Measurements from ENCODE around the gene DNAJA3. TPM values are rescaled to one million over a fixed set of nuclear protein-coding genes. Genes with fewer than 3 reads are reported as not detected.

Gene DNAJA3
- total and polyA plus RNA-seq, 2 of the 4 experiments (the other 2 are of a cell fraction) = 38.0 to 40.2 TPM

DNA sequence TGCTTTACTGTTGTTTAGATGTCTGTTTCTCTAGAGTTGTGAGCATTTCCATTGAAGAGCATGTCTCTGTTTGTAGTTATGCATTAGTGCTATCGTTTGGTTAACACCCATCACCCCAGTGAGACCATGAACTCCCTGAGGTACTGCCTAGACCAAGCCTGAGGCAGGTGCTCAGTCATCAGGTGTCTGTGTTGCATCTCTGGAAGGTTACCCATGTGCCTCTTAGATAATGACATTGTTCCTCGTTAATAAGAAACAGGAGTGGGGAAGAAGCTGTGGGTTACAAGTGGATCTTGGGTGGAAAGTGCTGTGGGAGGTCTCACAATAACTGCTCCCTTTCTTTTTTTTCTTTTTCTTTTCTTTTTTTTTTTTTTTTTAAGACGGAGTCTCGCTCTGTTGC is 18.3 kb downstream of the DNAJA3 start:
- H3K56ac ChIP-seq (ENCODE audit: extremely low read depth, insufficient read depth, low read length) = no peak overlapping the region
- H2BK15ac ChIP-seq (ENCODE audit: low read depth, low read length) = no peak overlapping the region
- H3K23ac ChIP-seq (ENCODE audit: low read depth, low read length) = no peak overlapping the region
- H2BK20ac ChIP-seq (ENCODE audit: low read depth, low read length) = no peak overlapping the region
- no peak for ATAC-seq (ENCODE audit: low read depth)
- no peaks in the 10 kb centered on the region for H3K27me3 ChIP-seq (ENCODE audit: control insufficient read depth, insufficient read depth, low read length)
- H4K5ac ChIP-seq (ENCODE audit: low read depth, low read length) = no peak overlapping the region
- H3K9me3 ChIP-seq (ENCODE audit: control insufficient read depth, insufficient read depth, low read length) = no peaks in the 10 kb centered on the region
- no peak overlapping the region for H2AFZ ChIP-seq (replicated peaks; ENCODE audit: low read length, poor library complexity)
- no peak overlapping the region for H3K4me2 ChIP-seq (ENCODE audit: low read depth, low read length)
- H3K79me1 ChIP-seq (ENCODE audit: low read depth in 1 of 2, low read length in 2 of 2) = peaks cover 9 to 11% of the 10 kb centered on the region in 2 experiments; a peak in 2 of 4 replicates
- H4K20me1 ChIP-seq (ENCODE audit: insufficient read depth, low read length) = no peaks in the 10 kb centered on the region
- intact Hi-C loops (cut with micrococcal nuclease) = no loop called here
- CTCF ChIA-PET = no interaction called here
- no TSS peak for BruUV-seq (replicated peaks)
- no peak overlapping the region for H3K18ac ChIP-seq (ENCODE audit: low read depth, low read length)
- dilution Hi-C loops (cut with HindIII; ENCODE audit: low sequenced_read_pairs, unreplicated experiment) = no loop called here
- WGBS, 2 experiments (ENCODE audit: extremely low coverage in 2 of 2, insufficient read length in 1 of 2) = no CpG with 5 or more reads among the region's 4 CpGs
- no peak overlapping the region for H2BK5ac ChIP-seq (ENCODE audit: low read depth, low read length, poor library complexity, severe bottlenecking)
- H2BK120ac ChIP-seq (ENCODE audit: low read depth, low read length) = no peak overlapping the region
- no peak overlapping the region for H2AK5ac ChIP-seq (ENCODE audit: low read depth, low read length)
- peaks cover 60% of the 10 kb centered on the region for H3K36me3 ChIP-seq (ENCODE audit: control insufficient read depth, insufficient read depth, low read length)
- no peak for TF ChIP-seq FOS (IDR thresholded peaks at IDR 0.05; ENCODE audit: low read depth, low read length)
- TF ChIP-seq BHLHE40 (IDR thresholded peaks at IDR 0.05; ENCODE audit: low read depth, low read length) = no peak
- no peak for TF ChIP-seq RAD21 (IDR thresholded peaks at IDR 0.05; ENCODE audit: low read length)
- TF ChIP-seq, protein P1, sequence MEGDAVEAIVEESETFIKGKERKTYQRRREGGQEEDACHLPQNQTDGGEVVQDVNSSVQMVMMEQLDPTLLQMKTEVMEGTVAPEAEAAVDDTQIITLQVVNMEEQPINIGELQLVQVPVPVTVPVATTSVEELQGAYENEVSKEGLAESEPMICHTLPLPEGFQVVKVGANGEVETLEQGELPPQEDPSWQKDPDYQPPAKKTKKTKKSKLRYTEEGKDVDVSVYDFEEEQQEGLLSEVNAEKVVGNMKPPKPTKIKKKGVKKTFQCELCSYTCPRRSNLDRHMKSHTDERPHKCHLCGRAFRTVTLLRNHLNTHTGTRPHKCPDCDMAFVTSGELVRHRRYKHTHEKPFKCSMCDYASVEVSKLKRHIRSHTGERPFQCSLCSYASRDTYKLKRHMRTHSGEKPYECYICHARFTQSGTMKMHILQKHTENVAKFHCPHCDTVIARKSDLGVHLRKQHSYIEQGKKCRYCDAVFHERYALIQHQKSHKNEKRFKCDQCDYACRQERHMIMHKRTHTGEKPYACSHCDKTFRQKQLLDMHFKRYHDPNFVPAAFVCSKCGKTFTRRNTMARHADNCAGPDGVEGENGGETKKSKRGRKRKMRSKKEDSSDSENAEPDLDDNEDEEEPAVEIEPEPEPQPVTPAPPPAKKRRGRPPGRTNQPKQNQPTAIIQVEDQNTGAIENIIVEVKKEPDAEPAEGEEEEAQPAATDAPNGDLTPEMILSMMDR (conservative IDR thresholded peaks at IDR 0.05; ENCODE audit: low read depth, low read length) = no peak
- TF ChIP-seq, protein P2, sequence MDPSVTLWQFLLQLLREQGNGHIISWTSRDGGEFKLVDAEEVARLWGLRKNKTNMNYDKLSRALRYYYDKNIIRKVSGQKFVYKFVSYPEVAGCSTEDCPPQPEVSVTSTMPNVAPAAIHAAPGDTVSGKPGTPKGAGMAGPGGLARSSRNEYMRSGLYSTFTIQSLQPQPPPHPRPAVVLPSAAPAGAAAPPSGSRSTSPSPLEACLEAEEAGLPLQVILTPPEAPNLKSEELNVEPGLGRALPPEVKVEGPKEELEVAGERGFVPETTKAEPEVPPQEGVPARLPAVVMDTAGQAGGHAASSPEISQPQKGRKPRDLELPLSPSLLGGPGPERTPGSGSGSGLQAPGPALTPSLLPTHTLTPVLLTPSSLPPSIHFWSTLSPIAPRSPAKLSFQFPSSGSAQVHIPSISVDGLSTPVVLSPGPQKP (IDR thresholded peaks at IDR 0.05; ENCODE audit: borderline replicate concordance, low read depth, low read length) = no peak
- TF ChIP-seq MAZ (IDR thresholded peaks at IDR 0.05; ENCODE audit: borderline replicate concordance, low read depth, low read length) = no peak
- no peak for TF ChIP-seq CEBPB (IDR thresholded peaks at IDR 0.05; ENCODE audit: low read depth, low read length)
- TF ChIP-seq, protein P3, sequence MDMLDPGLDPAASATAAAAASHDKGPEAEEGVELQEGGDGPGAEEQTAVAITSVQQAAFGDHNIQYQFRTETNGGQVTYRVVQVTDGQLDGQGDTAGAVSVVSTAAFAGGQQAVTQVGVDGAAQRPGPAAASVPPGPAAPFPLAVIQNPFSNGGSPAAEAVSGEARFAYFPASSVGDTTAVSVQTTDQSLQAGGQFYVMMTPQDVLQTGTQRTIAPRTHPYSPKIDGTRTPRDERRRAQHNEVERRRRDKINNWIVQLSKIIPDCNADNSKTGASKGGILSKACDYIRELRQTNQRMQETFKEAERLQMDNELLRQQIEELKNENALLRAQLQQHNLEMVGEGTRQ (IDR thresholded peaks at IDR 0.05; ENCODE audit: low read depth, low read length) = no peak
- no peak for TF ChIP-seq NFE2L2 (IDR thresholded peaks at IDR 0.05; ENCODE audit: low read depth, low read length)
- TF ChIP-seq RCOR1 (IDR thresholded peaks at IDR 0.05; ENCODE audit: insufficient replicate concordance, low read length) = no peak
- no peak for TF ChIP-seq POLR2A (IDR thresholded peaks at IDR 0.05; ENCODE audit: low read depth, low read length)
- TF ChIP-seq MAFK (IDR thresholded peaks at IDR 0.05; ENCODE audit: low read depth, low read length) = no peak
- TF ChIP-seq CHD1 (IDR thresholded peaks at IDR 0.05; ENCODE audit: low read depth, low read length) = no peak
- TF ChIP-seq SMC3 (IDR thresholded peaks at IDR 0.05; ENCODE audit: low read depth, low read length) = no peak
- no peak for TF ChIP-seq RFX5 (IDR thresholded peaks at IDR 0.05; ENCODE audit: low read depth, low read length)
- TF ChIP-seq MXI1 (IDR thresholded peaks at IDR 0.05; ENCODE audit: borderline replicate concordance, low read depth, low read length) = no peak
- H3K4ac ChIP-seq (ENCODE audit: low read depth, low read length) = no peak overlapping the region
- H3K27ac ChIP-seq (ENCODE audit: insufficient read depth, low read length) = no peak overlapping the region
- H2AK9ac ChIP-seq (replicated peaks; ENCODE audit: low read depth, low read length, poor library complexity) = no peak overlapping the region
- H3K9ac ChIP-seq (ENCODE audit: low read depth, low read length) = no peak overlapping the region
- DNase-seq = no peak
- in situ Hi-C loops (cut with MboI; ENCODE audit: low sequenced_read_pairs) = no loop called here
- no peaks in the 10 kb centered on the region for H3K9me1 ChIP-seq (ENCODE audit: insufficient read depth, low read length)
- H4K8ac ChIP-seq (ENCODE audit: low read depth in 2 of 2, low read length in 2 of 2) = no peak overlapping the region
- H3K4me1 ChIP-seq (ENCODE audit: control insufficient read depth, insufficient read depth, low read length) = no peaks in the 10 kb centered on the region
- no peak overlapping the region for H4K91ac ChIP-seq (ENCODE audit: insufficient read depth, low read depth, low read length)
- H3K4me3 ChIP-seq (ENCODE audit: insufficient read depth, low read depth, low read length) = no peak overlapping the region
- H3K14ac ChIP-seq (replicated peaks; ENCODE audit: low read depth, low read length) = no peak overlapping the region
- POLR2A ChIA-PET (ENCODE audit: unreplicated experiment) = no interaction called here
